A673 (cell line): ENCODE measurements around the gene AP3D1. TPM values are rescaled to one million over a fixed set of nuclear protein-coding genes. Genes with fewer than 3 reads are reported as not detected.

Experiments
- BruUV-seq: library from RNA; stranded (reverse); fragments of 400-500 nt; replicated peaks from 2 replicates; lab custom pipeline; 2021; lab: Mats Ljungman, UMichigan
- CTCF ChIA-PET: fragments of 300-600 bp; sonication (Branson Sonifier 250); formaldehyde crosslinking; loops from one replicate; lab custom pipeline; 2022; ENCODE audit warnings: antibody characterized with exemption; lab: Charles Lee
- POLR2A ChIA-PET: fragments of 300-600 bp; sonication (Branson Sonifier 250); formaldehyde crosslinking; loops from one replicate; lab custom pipeline; 2022; ENCODE audit warnings: antibody characterized with exemption; ENCODE audit not compliant: low non-redundant PET; lab: Charles Lee
- DNase-seq: peaks from one replicate; pipeline ENCODE4 v3.0.0-alpha.2; 2015; ENCODE audit warnings: low spot score
- H3K27ac ChIP-seq: fragments of 200-600 bp; sonication (generic); 2 replicates; pipeline ENCODE4 v1.5.1; 2016; ENCODE audit warnings: mixed run types, low read depth, mild to moderate bottlenecking, mixed read lengths, antibody characterized with exemption, low read length; ENCODE audit not compliant: poor library complexity, severe bottlenecking
- H3K27me3 ChIP-seq: fragments of 200-600 bp; sonication (generic); replicated peaks from 2 replicates; pipeline ENCODE4 v1.6.1; 2017; ENCODE audit warnings: mixed run types, low read depth, mild to moderate bottlenecking, mixed read lengths, antibody characterized with exemption, low read length; ENCODE audit not compliant: insufficient read depth, poor library complexity
- H3K36me3 ChIP-seq: fragments of 200-600 bp; sonication (generic); 2 replicates; pipeline ENCODE4 v1.6.1; 2016; ENCODE audit warnings: mixed run types, mild to moderate bottlenecking, mixed read lengths, antibody characterized with exemption, low read length; ENCODE audit not compliant: insufficient read depth, poor library complexity, severe bottlenecking
- H3K4me1 ChIP-seq: fragments of 200-600 bp; sonication (generic); 2 replicates; pipeline ENCODE4 v1.6.1; 2017; ENCODE audit warnings: mixed run types, mild to moderate bottlenecking, mixed read lengths, antibody characterized with exemption, low read length; ENCODE audit not compliant: insufficient read depth, poor library complexity, severe bottlenecking
- H3K4me3 ChIP-seq: fragments of 200-600 bp; sonication (generic); 2 replicates; pipeline ENCODE4 v1.5.1; 2016; ENCODE audit warnings: low read depth, mixed run types, mild to moderate bottlenecking, mixed read lengths, low read length; ENCODE audit not compliant: poor library complexity, severe bottlenecking
- H3K9me3 ChIP-seq: fragments of 200-600 bp; sonication (generic); 2 replicates; pipeline ENCODE4 v1.6.1; 2016; ENCODE audit warnings: mixed run types, low read depth, mild to moderate bottlenecking, mixed read lengths, antibody characterized with exemption, low read length; ENCODE audit not compliant: poor library complexity, severe bottlenecking
- EZH2 ChIP-seq: fragments of 200-600 bp; sonication (generic); IDR thresholded peaks from 2 replicates; pipeline ENCODE4 v1.6.1; 2017; ENCODE audit warnings: borderline replicate concordance, low read depth, mild to moderate bottlenecking, mixed read lengths, antibody characterized with exemption, low read length; ENCODE audit not compliant: poor library complexity, severe bottlenecking
- intact Hi-C: fragments of 100-400 bp; cut with micrococcal nuclease; formaldehyde crosslinking; loops from one replicate; pipeline ENCODE4 v1.10.0; 2022; ENCODE audit not compliant: unreplicated experiment
- total RNA-seq: library from RNA; stranded (reverse); gene quantifications from 2 replicates; pipeline ENCODE4 v1.2.3, GENCODE V29; 2021
- TF ChIP-seq, protein P1 (sequence below): fragments of 300-800, 200-600 bp; sonication (generic); conservative IDR thresholded peaks from 2 replicates; pipeline ENCODE4 v1.5.1; 2017; ENCODE audit warnings: low read depth, mild to moderate bottlenecking, antibody characterized with exemption, low read length, moderate library complexity, mixed read lengths

The AP3D1 gene
- total RNA-seq, 1 experiment from 2014 or later, result 148 TPM

- ChIA-PET POLR2A (no interaction called here), CTCF (no interaction called here)
- no peak for DNase-seq
- Histone ChIP-seq H3K4me1 (no peaks in the 10 kb centered on the region), H3K9me3 (no peaks in the 10 kb centered on the region), H3K36me3 (peaks cover 51% of the 10 kb centered on the region), H3K27me3 (no peaks in the 10 kb centered on the region), H3K27ac (no peak overlapping the region), H3K4me3 (no peak overlapping the region)
- no TSS peak for BruUV-seq
- no peak for TF ChIP-seq EZH2
- TF ChIP-seq, protein P1, sequence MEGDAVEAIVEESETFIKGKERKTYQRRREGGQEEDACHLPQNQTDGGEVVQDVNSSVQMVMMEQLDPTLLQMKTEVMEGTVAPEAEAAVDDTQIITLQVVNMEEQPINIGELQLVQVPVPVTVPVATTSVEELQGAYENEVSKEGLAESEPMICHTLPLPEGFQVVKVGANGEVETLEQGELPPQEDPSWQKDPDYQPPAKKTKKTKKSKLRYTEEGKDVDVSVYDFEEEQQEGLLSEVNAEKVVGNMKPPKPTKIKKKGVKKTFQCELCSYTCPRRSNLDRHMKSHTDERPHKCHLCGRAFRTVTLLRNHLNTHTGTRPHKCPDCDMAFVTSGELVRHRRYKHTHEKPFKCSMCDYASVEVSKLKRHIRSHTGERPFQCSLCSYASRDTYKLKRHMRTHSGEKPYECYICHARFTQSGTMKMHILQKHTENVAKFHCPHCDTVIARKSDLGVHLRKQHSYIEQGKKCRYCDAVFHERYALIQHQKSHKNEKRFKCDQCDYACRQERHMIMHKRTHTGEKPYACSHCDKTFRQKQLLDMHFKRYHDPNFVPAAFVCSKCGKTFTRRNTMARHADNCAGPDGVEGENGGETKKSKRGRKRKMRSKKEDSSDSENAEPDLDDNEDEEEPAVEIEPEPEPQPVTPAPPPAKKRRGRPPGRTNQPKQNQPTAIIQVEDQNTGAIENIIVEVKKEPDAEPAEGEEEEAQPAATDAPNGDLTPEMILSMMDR, result no peak
- intact Hi-C loops, result no loop called here
These were observed 35.8 kb upstream of the AP3D1 start for GRCh38 chr19:2187159-2187558.

- Histone ChIP-seq H3K36me3 (peaks cover 44% of the 10 kb centered on the region), H3K4me3 (no peak overlapping the region), H3K27me3 (no peaks in the 10 kb centered on the region), H3K9me3 (no peaks in the 10 kb centered on the region), H3K4me1 (no peaks in the 10 kb centered on the region), H3K27ac (no peak overlapping the region)
- no peak for TF ChIP-seq EZH2
- TF ChIP-seq, protein P1, result no peak
- DNase-seq, result no peak
- no TSS peak for BruUV-seq
- intact Hi-C loops, result no loop called here
- ChIA-PET CTCF (no interaction called here), POLR2A (no interaction called here)
These were observed 34.9 kb upstream of the AP3D1 start for GRCh38 chr19:2186071-2186846.

GRCh38 chr19:2185734-2186070, 34.3 kb upstream of the AP3D1 start:
- TF ChIP-seq EZH2, result no peak
- TF ChIP-seq, protein P1, result no peak
- POLR2A ChIA-PET, result no interaction called here

More at GRCh38 chr19:2185734-2186070, 34.3 kb upstream of the AP3D1 start:
- no peaks in the 10 kb centered on the region for H3K27me3 ChIP-seq
- H3K4me1 ChIP-seq, result no peaks in the 10 kb centered on the region
- CTCF ChIA-PET, result no interaction called here
- no peak overlapping the region for H3K4me3 ChIP-seq
- no peaks in the 10 kb centered on the region for H3K9me3 ChIP-seq
- intact Hi-C loops, result no loop called here
- BruUV-seq, result no TSS peak
- no peak for DNase-seq
- peaks cover 40% of the 10 kb centered on the region for H3K36me3 ChIP-seq
- H3K27ac ChIP-seq, result no peak overlapping the region
